Right lung (tissue), 10 donors: Measurements from ENCODE around the gene EIF4EBP2. TPM values are rescaled to one million over a fixed set of nuclear protein-coding genes. Genes with fewer than 3 reads are reported as not detected.
A peak's percentile ranks its signal among the peaks of the same experiment; 100 is the strongest.

Source experiments
- DNase-seq, 2 donors: peaks; one replicate each; pipeline ENCODE4 v3.0.0-alpha.2; 2013
- long read RNA-seq, 8 donors: transcript quantifications; one replicate each; lab custom pipeline, GENCODE V29; 2026
- polyA plus RNA-seq, 5 donors: library from polyadenylated mRNA; unstranded; fragments of 120-200 nt; gene quantifications; one replicate each; pipeline versions ENCODE4 v1.2.1 to v1.2.3, GENCODE V29; 2013; ENCODE audit warnings: inconsistent platforms in 1 of 5, low replicate concordance in 1 of 5; ENCODE audit not compliant: insufficient read length in 5 of 5, insufficient read depth in 1 of 5

EIF4EBP2 gene, protein sequence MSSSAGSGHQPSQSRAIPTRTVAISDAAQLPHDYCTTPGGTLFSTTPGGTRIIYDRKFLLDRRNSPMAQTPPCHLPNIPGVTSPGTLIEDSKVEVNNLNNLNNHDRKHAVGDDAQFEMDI
- 10 to 100 TPM; 60.3 to 77.1 (median 70.6) TPM for polyA plus RNA-seq
- long read RNA-seq, donor 1, full-length matches to known transcripts = 69 of 85 reads
- long read RNA-seq, donor 1, partial matches to known transcripts = 16 of 85 reads
- long read RNA-seq, donor 1, other reads (novel, unspliced or antisense) = 0 of 85 reads
- long read RNA-seq, donor 2, full-length matches to known transcripts = 23 of 23 reads
- long read RNA-seq, donor 2, partial matches to known transcripts = 0 of 23 reads
- long read RNA-seq, donor 2, other reads (novel, unspliced or antisense) = 0 of 23 reads
- long read RNA-seq, donor 3, full-length matches to known transcripts = 41 of 102 reads
- long read RNA-seq, donor 3, partial matches to known transcripts = 61 of 102 reads
- long read RNA-seq, donor 3, other reads (novel, unspliced or antisense) = 0 of 102 reads
- long read RNA-seq, donor 4, full-length matches to known transcripts = 35 of 35 reads
- long read RNA-seq, donor 4, partial matches to known transcripts = 0 of 35 reads
- long read RNA-seq, donor 4, other reads (novel, unspliced or antisense) = 0 of 35 reads
- long read RNA-seq, donor 5, full-length matches to known transcripts = 57 of 79 reads
- long read RNA-seq, donor 5, partial matches to known transcripts = 22 of 79 reads
- long read RNA-seq, donor 5, other reads (novel, unspliced or antisense) = 0 of 79 reads
- long read RNA-seq, donor 6, full-length matches to known transcripts = 50 of 63 reads
- long read RNA-seq, donor 6, partial matches to known transcripts = 13 of 63 reads
- long read RNA-seq, donor 6, other reads (novel, unspliced or antisense) = 0 of 63 reads
- long read RNA-seq, donor 7, full-length matches to known transcripts = 39 of 39 reads
- long read RNA-seq, donor 7, partial matches to known transcripts = 0 of 39 reads
- long read RNA-seq, donor 7, other reads (novel, unspliced or antisense) = 0 of 39 reads
- long read RNA-seq, donor 8, full-length matches to known transcripts = 28 of 42 reads
- long read RNA-seq, donor 8, partial matches to known transcripts = 14 of 42 reads
- long read RNA-seq, donor 8, other reads (novel, unspliced or antisense) = 0 of 42 reads

GRCh38 chr10:70404036-70404786, at the start of gene EIF4EBP2:
Gene EIF4EBP2, plus strand, starts transcription at chr10:70404145. Its CDS starts 257 bp downstream, at chr10:70404402.
- DNase-seq = peak; percentile 99

DNA sequence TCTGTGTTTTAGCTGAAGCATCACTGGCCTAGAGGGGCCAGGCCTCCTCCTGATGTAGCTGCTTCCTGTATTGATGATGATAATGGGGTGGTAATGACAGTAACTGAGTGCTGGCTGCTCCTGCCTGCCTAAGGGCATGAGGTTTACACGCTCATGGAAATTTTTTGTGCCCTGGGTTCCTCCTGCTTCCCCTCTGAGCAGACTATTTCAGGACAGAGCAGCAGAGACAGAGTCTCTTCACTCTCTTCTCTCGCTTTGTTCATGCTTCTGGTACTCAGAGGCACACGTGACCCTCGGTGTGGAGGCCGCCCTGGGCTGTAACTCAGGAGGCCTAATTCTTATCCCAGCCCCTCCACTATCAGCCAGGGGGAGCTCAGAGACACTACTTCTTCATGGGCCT, 49.4 kb upstream of the EIF4EBP2 start:
- no peak for DNase-seq

- DNase-seq = peak; percentile 48 to 63
These were observed 48.6 kb upstream of the EIF4EBP2 start for GRCh38 chr10:70355051-70356021.

GRCh38 chr10:70357565-70357964, 46.4 kb upstream of the EIF4EBP2 start:
- DNase-seq = no peak

- no peak for DNase-seq
These were observed 45.5 kb upstream of the EIF4EBP2 start for GRCh38 chr10:70358446-70358845.

DNA sequence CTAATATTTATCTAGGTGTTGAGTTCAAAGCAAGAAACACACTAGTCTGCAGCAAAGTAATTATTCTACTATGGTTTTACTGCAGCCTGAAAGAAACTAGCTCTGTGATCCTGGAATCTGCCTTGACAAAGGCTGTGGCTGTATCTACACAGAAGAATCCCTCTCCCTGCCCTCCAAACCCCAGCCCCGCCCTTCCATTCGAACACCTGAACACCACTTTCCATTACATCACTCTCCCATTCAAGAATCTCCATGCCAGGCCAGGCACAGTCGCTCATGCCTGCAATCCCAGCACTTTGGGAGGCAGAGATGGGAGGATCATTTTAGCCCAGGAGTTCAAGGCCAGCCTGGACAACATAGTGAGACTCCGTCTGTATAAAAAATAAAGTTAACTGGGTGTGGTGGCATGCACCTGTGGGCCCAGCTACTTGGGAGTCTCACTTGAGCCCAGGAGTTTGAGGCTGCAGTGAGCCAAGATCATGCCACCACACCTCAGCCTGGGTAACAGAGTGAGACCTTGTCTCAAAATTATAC, 44.9 kb upstream of the EIF4EBP2 start:
- DNase-seq = no peak

DNA sequence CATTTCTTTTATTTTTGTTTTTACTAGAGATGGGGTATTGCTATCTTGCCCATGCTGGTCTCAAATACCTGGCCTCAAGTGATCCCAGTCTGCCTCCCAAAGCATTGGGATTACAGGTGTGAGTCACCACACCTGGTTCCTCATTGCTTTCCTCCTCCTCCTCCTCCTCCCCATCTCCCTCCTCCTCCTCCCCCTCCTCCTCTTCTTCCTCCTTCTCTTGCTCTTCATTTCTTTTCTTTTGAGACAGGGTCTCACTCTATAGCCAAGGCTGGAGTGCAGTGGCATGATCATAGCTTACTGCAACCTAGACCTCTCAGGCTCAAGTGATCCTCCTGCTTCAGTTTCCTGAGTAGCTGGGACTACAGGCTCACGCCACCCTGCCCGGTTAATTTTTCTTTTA, 43.7 kb upstream of the EIF4EBP2 start:
- no peak for DNase-seq

DNA sequence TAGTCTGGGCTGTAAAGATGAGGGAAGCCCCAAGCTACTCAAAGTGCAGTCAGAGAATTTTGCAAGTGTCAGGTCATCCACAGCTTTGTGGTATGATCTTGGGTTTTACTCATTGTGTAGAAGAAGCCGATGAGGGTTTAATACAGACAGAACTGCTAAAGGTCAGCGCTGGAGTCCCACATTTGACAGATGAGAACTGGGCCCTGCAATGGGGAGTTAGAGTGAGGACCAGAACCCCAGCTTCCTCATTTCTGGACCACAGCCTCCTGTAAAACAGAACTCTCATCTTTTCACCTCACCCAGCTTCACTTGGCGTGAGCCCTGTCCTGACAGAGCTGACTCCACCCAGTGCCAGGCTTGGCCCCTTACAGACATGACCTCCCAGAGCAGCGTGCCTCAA, 41.6 kb upstream of the EIF4EBP2 start:
- DNase-seq = no peak

DNA sequence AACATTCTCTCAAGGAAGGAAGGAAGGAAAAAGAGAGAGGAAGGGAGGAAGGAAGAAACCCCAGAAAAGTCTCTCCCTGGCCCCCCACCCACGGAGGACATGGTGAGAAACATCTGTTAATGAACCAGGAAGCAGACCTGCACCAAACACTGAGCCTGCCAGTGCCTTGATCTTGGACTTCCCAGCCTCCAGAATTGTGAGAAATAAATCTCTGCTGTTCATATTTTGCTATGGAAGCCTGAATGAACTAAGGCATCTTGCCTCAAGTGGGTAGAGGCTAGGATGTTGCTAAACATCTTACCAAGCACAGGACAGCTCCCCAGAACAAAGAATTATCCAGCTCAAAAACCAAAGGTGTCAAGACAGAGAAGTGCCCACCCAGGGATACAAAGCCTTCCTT, 40.7 kb upstream of the EIF4EBP2 start:
- no peak for DNase-seq

GRCh38 chr10:70363971-70364771, 39.8 kb upstream of the EIF4EBP2 start:
- peak; percentile 90 to 93 for DNase-seq

DNA sequence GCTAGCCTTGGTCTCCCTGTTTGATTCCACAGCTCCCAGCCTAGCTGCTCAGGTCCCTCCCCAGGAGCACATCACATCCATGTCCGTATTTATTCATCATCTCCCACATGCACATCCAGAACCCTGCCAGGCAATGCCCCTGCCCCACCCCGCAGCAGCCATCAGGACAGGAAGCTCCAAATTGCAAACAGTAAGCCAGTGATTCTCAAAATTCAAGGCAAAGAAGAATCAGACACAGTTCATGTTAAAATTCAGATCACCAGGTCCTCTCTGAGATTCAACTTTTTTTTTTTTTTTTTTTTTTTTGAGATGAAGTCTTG, 39.2 kb upstream of the EIF4EBP2 start:
- no peak for DNase-seq

GRCh38 chr10:70367195-70367796, 36.6 kb upstream of the EIF4EBP2 start:
- DNase-seq = no peak

- DNase-seq = no peak
These were observed 35.0 kb upstream of the EIF4EBP2 start for GRCh38 chr10:70368774-70369482.

- DNase-seq = no peak
These were observed 34.4 kb upstream of the EIF4EBP2 start for GRCh38 chr10:70369498-70370018.

DNA sequence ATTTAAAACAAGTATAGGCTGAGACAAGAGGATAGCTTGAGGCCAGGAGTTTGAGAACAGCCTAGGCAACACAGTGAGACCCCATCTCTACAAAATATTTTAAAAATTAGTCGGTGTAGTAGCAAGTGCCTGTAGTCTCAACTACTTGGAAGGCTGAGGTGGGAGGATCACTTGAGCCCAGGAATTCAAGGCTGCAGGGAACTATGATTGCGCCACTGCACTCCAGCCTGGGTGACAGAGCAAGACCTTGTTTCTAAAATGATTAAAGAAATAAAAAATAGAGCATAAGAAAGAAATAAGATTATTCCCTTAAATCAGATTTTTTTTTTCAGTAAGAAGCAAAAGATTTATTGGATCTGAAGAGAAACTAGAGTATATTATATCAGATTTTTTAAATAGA, 33.2 kb upstream of the EIF4EBP2 start:
- no peak for DNase-seq

GRCh38 chr10:70371846-70372245, 32.1 kb upstream of the EIF4EBP2 start:
- DNase-seq = no peak

- DNase-seq = no peak
These were observed 28.9 kb upstream of the EIF4EBP2 start for GRCh38 chr10:70374775-70375614.
